Measurements from ENCODE around the gene NQO1.
"Not testable (repeated sequence)": the region's sequence is repeated elsewhere in the genome, so short reads cannot be mapped to it uniquely, and the experiment has no call there.

Gene NQO1

GRCh38 chr16:69741951-69742904, 15.9 kb upstream of the NQO1 start:
- no peak for DNase-seq (ENCODE audit: low read depth in 2 of 2)

GRCh38 chr16:69741519-69741918, 15.2 kb upstream of the NQO1 start:
- no peak for DNase-seq (ENCODE audit: low read depth in 2 of 2)

GRCh38 chr16:69732101-69732500, 5.7 kb upstream of the NQO1 start:
- DNase-seq (ENCODE audit: low read depth in 2 of 2) = no peak

- not testable (repeated sequence) for DNase-seq (ENCODE audit: low read depth in 2 of 2)
Observed at GRCh38 chr16:69731280-69731679, 4.9 kb upstream of the NQO1 start.

GRCh38 chr16:69729030-69729429, 2.7 kb upstream of the NQO1 start:
- not testable (repeated sequence) for DNase-seq (ENCODE audit: low read depth in 2 of 2)

GRCh38 chr16:69727916-69728270, 1.5 kb upstream of the NQO1 start:
- no peak for DNase-seq (ENCODE audit: low read depth in 2 of 2)

GRCh38 chr16:69725480-69726312, 664 bp downstream of the NQO1 start:
- DNase-seq (ENCODE audit: low read depth in 2 of 2) = no peak

GRCh38 chr16:69724981-69725479, 1.3 kb downstream of the NQO1 start:
- DNase-seq (ENCODE audit: low read depth in 2 of 2) = no peak

GRCh38 chr16:69724414-69724873, 1.9 kb downstream of the NQO1 start:
- no peak for DNase-seq (ENCODE audit: low read depth in 2 of 2)

GRCh38 chr16:69721441-69721957, 4.9 kb downstream of the NQO1 start:
- no peak for DNase-seq (ENCODE audit: low read depth in 2 of 2)

GRCh38 chr16:69720822-69721430, 5.4 kb downstream of the NQO1 start:
- no peak for DNase-seq (ENCODE audit: low read depth in 2 of 2)

- DNase-seq (ENCODE audit: low read depth in 2 of 2) = no peak
Observed at GRCh38 chr16:69718111-69718764, 8.1 kb downstream of the NQO1 start.

GRCh38 chr16:69717066-69717465, 9.3 kb downstream of the NQO1 start:
- DNase-seq (ENCODE audit: low read depth in 2 of 2) = no peak

- DNase-seq (ENCODE audit: low read depth in 2 of 2) = no peak
Observed at GRCh38 chr16:69712914-69713581, 13.3 kb downstream of the NQO1 start.

GRCh38 chr16:69712277-69712676, 14.1 kb downstream of the NQO1 start:
- DNase-seq (ENCODE audit: low read depth in 2 of 2) = no peak

GRCh38 chr16:69711115-69711740, 15.1 kb downstream of the NQO1 start:
- no peak for DNase-seq (ENCODE audit: low read depth in 2 of 2)

- DNase-seq (ENCODE audit: low read depth in 2 of 2) = no peak
Observed at GRCh38 chr16:69709456-69710084, 16.8 kb downstream of the NQO1 start.

GRCh38 chr16:69707920-69708683, 18.3 kb downstream of the NQO1 start:
- DNase-seq (ENCODE audit: low read depth in 2 of 2) = no peak

GRCh38 chr16:69706975-69707340, 19.4 kb downstream of the NQO1 start:
- DNase-seq (ENCODE audit: low read depth in 2 of 2) = no peak

Data from stimulated activated CD4-positive, alpha-beta T cell treated with anti-CD3 and anti-CD28 coated beads, Interleukin-4, amount 100 ng/mL, for 48 hours (primary cell).